Loucy (cell line): ENCODE data around the gene DNMBP.

Experiments
- CTCF ChIP-seq: fragments of 200-600 bp; sonication (generic); conservative IDR thresholded peaks from 2 replicates; pipeline ENCODE4 v1.5.1; 2014; ENCODE audit warnings: mild to moderate bottlenecking, antibody characterized with exemption, low read length
- EZH2phosphoT487 ChIP-seq: fragments of 200-600 bp; IDR thresholded peaks from 2 replicates; pipeline ENCODE4 v1.6.1; 2018; ENCODE audit warnings: antibody characterized with exemption, mild to moderate bottlenecking, moderate library complexity, borderline replicate concordance

- TF ChIP-seq EZH2phosphoT487 (no peak), CTCF (no peak)
Observed at GRCh38 chr10:99843310-99843709, 166.4 kb downstream of the DNMBP start.
